ENCODE results near the gene RIOX2.

The RIOX2 gene

DNA sequence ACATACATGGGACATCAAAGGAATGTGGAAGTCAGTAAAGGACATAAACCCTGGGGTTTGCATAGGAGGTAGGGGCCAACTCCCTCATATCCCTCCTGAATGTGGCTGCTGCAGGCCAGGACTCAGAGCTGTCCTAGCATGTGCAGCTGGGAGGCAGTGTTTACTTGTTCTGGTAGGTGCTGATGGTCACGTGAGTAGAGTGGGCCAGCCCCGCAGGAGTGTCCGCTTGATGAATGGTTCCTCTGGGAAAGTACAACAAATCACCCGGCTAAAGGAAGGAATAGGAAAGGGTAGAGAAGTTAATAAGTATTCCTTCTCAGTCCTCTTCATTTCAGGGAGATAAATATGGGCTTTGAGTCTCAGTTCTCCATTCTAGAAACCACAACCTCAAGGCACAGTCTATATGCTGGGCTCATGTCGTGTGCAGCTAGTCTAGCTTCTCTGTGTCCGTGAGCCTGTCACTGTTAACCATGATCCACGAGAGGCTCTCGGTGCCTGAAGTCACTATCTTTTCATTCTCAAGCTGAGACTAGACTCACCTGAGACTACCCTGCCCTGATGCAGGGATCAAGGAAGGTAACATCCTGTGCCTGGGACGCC, 17.9 kb downstream of the RIOX2 start:
- no peak for DNase-seq (ENCODE audit: low read depth, low spot score)

DNA sequence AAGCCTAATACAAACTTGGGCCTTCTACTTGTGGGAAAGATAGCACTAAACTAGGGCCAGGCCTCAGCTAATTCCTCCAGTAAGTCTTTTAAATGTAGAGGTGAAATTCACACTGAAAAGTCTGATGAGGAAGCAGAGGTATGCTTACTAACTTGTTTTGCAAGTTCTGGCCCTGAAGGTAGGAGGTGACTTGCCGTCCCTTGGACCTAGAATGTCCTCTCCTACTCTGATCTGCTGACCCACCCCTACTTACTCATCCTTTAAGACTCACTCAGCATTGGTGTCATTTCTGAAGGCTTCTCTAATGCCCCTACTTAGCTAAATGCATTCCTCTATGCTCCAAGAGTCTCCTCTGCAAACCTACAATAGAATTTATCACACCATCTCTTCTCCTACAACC, 19.4 kb downstream of the RIOX2 start:
- no peak for DNase-seq (ENCODE audit: low read depth, low spot score)

DNA sequence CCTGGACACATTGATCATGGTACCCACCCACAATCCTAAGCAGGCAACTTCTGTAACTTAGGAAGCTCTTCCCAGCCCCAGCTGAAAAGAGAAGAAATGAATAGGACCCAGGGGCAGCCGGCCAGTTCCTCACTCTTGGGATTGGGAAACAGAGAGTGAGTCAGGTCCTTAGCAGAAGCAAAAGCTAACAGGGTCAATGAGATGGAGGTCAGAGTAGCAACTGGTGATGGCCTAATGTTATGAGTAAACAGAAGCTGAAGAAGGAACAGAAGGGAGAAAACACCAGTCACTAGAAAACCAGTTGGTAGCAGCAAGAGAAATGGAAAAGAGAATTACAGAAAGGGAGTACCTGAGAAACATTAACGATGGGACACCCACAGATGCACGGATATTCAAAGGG, 20.0 kb downstream of the RIOX2 start:
- DNase-seq (ENCODE audit: low read depth, low spot score), result no peak

- DNase-seq (ENCODE audit: low read depth, low spot score), result no peak
Observed at GRCh38 chr3:97950360-97950759, 21.9 kb downstream of the RIOX2 start.

DNA sequence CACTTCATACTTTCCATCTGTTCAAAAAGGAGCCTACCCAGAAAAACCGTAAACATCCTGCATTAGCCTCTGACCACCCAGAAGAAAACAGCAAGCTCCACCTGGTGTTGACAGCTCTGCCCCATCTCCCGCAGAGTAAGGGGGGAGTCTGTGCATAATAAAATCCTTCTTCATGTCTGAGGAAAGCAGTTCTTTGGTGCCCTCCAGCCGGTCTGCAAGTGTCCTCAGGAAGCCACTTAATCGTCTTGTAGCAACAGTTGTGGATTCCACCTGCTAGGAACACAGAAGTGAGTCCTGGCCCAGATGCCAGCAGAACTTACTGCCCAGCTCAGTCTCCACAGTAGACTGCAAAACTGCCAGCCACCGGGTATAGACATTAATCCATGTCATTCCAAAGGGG, 22.5 kb downstream of the RIOX2 start:
- DNase-seq (ENCODE audit: low read depth, low spot score), result no peak

DNA sequence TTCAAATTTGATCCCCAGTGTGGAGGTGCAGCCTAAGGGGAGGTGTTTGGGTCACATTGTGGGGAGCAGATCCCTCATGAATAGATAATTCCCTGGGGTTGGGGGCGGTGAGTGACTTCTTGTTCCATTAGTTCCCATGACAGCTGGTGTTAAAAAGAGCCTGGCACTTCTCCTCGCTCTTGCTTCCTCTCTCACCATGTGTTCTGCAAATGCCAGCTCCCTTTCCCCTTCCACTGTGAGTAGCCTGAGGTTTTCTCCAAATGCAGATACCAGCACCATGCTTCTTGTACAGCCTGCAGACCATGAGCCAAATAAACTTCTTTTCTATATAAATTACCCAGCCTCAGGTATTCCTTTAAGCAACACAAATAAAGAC, 23.1 kb downstream of the RIOX2 start:
- no peak for DNase-seq (ENCODE audit: low read depth, low spot score)

GRCh38 chr3:97948351-97949109, 23.7 kb downstream of the RIOX2 start:
- DNase-seq (ENCODE audit: low read depth, low spot score), result no peak

- no peak for DNase-seq (ENCODE audit: low read depth, low spot score)
Observed at GRCh38 chr3:97942801-97943546, 29.3 kb downstream of the RIOX2 start.

- DNase-seq (ENCODE audit: low read depth, low spot score), result no peak
Observed at GRCh38 chr3:97940034-97940433, 32.2 kb downstream of the RIOX2 start.

DNA sequence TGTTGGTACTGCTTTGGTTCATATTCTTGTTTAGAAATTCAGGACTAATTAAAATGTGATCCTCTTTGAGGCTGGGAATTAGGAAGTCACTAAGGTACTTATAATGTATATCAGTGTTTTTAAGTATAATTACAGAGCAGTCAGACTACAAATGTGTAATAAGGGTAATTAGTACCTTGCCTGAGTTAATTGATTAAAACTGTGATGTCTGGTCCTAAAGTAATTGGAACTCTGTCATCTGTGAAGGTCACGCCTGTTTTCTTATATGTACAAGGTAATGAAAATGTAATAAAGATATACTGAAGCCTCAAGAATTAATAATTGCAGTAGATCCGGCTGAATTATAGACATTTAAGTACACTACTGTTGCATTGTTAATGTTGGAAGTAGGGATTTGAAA, 32.8 kb downstream of the RIOX2 start:
- no peak for DNase-seq (ENCODE audit: low read depth, low spot score)

DNA sequence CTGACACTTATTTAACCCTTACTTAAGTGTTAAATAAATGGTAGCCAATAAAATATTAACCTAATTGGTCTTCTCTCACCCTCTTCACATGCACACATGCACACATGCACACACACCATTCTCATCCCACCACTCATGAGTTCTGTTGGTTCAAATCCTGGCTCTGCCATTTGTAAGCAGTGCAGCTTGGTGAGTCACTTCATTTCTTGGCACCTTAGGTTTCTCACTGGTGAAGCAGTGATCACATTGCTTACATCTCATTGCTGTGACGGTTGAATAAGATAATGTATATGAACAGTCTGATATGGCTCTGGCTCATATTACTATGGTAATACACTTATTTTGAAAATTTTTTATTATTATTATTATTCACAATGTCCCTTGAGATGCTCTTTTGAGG, 33.8 kb downstream of the RIOX2 start:
- no peak for DNase-seq (ENCODE audit: low read depth, low spot score)

DNA sequence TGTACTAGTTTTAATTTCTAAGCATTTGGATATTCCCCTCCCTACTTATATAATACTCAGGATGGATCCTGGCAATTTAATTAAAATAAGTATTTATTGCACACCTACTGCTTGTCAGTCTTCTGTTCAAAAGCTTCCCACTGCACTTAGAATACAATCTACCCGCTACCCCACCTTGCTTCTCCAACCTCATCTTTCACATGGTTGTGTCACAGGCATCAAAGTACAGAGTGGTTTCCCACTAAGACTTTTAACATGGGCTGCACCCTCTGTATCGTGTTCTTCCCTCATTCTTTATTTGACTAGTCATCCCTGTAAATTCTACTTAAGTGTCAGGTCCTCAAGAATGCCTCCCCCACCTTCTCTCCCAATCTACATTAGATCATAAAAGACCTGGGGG, 35.0 kb downstream of the RIOX2 start:
- no peak for DNase-seq (ENCODE audit: low read depth, low spot score)

GRCh38 chr3:97935842-97936241, 36.4 kb downstream of the RIOX2 start:
- no peak for DNase-seq (ENCODE audit: low read depth, low spot score)

DNA sequence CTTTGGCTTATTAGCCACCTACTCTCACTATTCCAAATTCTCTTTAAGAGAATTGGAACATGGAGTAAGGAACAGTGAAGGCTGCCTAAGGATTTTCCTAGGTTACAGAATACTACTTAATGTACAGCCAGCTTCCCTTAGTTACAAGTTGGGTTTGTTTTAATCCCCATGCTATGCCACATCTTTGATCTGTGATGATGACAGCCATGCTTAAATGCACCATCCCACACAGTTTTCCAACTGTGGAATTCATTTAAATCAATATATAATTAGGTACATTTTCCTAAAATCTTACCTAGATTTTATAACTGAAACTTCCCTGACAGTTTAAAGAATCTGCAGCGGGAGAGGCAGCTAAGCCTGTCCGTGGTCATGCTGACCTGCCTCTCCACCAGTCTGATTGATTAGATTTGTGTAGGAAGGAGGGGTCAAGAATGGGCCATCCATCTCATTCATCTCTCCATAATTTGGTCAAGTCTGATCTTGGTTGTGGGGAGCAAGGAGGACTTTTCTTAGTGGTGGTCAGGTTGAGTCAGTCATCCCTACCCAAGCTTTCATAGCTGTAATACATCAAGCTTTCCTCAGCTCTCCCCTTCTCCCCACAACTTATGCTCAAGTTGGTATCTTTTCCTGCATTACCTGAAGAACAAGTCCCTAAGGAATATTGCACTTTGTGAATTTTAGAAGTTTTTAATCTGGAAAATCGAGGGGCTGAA, 37.1 kb downstream of the RIOX2 start:
- no peak for DNase-seq (ENCODE audit: low read depth, low spot score)

GRCh38 chr3:97932387-97932801, 39.8 kb downstream of the RIOX2 start:
- no peak for DNase-seq (ENCODE audit: low read depth, low spot score)

DNA sequence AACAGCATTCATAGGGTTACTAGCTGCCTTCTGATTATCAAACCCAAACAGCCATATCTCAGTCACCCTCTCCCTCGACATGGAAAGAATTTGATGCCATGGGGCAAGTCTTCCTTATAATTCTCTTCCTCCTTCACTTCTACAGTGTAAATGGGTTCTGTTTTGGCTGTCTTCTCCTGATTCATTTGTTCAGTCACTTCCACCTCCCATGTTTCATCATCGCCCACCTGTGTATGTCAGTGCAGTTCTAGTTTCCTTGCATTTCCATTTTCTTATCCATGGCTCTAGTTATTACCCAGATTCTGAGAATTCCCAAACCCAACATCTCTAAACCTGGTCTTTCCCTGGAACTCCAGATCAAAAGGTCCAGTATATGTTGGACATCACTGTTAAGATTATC, 41.0 kb downstream of the RIOX2 start:
- DNase-seq (ENCODE audit: low read depth, low spot score), result no peak

DNA sequence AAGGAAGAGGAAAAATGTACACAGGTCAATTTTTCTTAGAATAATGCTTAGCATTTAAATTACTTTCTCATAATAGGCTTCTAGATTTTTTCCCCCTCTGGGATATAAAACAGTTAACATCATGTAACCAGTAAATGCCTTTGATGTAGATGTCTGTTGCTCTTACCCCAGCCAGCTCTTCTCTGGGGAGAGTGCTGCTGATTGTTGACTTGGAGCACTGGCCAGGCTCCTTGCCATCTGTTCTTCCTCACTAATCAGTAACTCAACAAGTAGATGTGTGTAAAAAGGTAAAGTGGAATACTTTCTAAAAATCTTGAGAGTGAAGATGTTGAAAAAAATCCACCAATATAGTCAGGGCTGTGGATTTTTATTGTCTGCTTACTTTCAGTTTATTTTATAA, 42.2 kb downstream of the RIOX2 start:
- no peak for DNase-seq (ENCODE audit: low read depth, low spot score)

DNA sequence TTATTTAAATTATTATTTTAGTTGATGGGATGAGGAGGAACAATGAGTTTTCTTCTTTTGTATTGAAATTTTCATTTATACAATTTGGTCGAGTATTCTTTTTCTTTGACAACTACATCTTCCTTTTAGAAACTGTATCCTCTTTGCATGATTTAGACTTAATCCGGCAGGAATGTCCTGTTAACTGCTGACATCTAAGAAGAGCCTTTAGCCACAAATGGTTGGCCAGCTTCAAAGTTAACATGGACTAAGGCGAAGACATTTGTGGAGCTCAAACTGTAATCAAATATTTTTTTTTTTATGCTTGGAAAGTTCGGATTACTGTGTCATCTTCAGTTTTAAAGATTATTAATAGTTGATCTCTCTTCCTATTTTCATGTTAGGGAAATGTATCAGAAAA, 43.2 kb downstream of the RIOX2 start:
- DNase-seq (ENCODE audit: low read depth, low spot score), result no peak

- no peak for DNase-seq (ENCODE audit: low read depth, low spot score)
Observed at GRCh38 chr3:97927704-97928103, 44.5 kb downstream of the RIOX2 start.

DNA sequence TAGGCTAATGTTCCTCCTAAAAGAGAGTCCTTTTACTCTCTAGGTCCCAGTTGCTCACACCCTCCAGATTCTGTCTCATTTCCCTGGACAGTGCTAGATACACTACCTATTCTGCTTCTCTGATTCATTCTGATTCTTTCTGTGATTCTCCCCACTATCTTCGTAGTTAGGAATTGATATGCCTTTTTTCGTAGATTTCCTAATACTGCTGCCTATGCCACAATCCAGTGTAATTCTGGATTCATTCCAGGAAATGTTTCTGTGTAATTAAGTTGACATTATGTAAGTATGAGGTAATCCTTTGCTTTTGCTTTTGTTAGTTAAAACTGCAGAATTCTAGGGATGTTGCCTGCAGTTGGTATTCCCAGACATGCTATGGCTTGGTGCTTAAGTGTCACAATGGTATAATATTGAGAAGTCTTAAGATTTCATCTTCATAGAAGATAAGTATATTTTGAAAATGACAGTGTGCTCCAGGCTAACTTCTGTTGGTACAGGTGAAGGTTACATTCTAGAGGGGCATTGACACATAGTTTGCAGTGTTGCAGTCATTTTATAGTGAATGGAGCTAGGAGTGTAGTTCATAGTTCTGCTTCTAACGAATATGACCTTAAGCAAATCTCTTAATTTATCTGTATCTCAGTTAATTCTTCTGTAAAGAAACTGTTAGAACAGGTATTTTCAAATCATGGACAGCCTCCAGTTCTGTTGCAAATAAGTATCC, 54.3 kb downstream of the RIOX2 start:
- DNase-seq (ENCODE audit: low read depth, low spot score), result no peak

DNA sequence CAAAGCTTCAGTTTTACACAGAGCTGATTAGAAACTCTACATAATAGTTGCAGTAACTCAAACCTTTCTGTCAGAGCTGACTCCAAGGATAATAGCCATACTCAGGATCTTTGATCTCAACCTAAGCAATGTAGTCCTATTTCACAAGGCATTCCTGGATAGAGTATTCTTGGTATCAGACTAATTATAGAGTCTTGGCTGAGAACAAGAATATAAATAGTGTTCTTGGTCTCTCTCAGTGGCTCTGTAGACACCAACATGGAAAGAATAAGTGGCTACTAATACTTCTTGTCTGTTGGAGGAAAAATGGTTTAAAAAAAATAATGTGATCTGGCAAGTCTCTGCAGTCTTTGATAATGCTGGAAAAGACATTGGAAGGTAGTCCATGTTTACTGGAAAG, 55.7 kb downstream of the RIOX2 start:
- no peak for DNase-seq (ENCODE audit: low read depth, low spot score)

- DNase-seq (ENCODE audit: low read depth, low spot score), result no peak
Observed at GRCh38 chr3:97914388-97914787, 57.8 kb downstream of the RIOX2 start.
